Smooth muscle cell (in vitro differentiated cells): ENCODE measurements around the gene TBC1D19. TPM values are rescaled to one million over a fixed set of nuclear protein-coding genes. Genes with fewer than 3 reads are reported as not detected.

Source experiments
- DNase-seq: peaks from one replicate; lab custom pipeline; 2025; ENCODE audit not compliant: unreplicated experiment; lab: John Stamatoyannopoulos, UW
- H2AFZ ChIP-seq: fragments of 200-600 bp; sonication (generic); 2 replicates; pipeline ENCODE4 v1.6.0; 2016; ENCODE audit warnings: antibody characterized with exemption, low read depth, mild to moderate bottlenecking
- H3F3A ChIP-seq: fragments of 200-600 bp; sonication (generic); 2 replicates; pipeline ENCODE4 v1.6.0; 2017; ENCODE audit warnings: antibody characterized with exemption, low read depth
- H3K27ac ChIP-seq: fragments of 200-600 bp; sonication (generic); 2 replicates; pipeline ENCODE4 v1.5.1; 2016; ENCODE audit warnings: low read depth, mild to moderate bottlenecking
- H3K27me3 ChIP-seq: fragments of 200-600 bp; sonication (generic); 2 replicates; pipeline ENCODE4 v1.6.1; 2016; ENCODE audit warnings: low read depth, mild to moderate bottlenecking
- H3K36me3 ChIP-seq: fragments of 200-600 bp; sonication (generic); 2 replicates; pipeline ENCODE4 v1.5.1; 2016; ENCODE audit warnings: low read depth
- H3K4me1 ChIP-seq: fragments of 200-600 bp; sonication (generic); 2 replicates; pipeline ENCODE4 v1.5.1; 2016; ENCODE audit warnings: low read depth
- H3K4me2 ChIP-seq: fragments of 200-600 bp; sonication (generic); 2 replicates; pipeline ENCODE4 v1.6.0; 2016; ENCODE audit warnings: mild to moderate bottlenecking
- H3K4me3 ChIP-seq: fragments of 200-600 bp; sonication (generic); 2 replicates; pipeline ENCODE4 v1.5.1; 2016; ENCODE audit warnings: mild to moderate bottlenecking
- H3K79me2 ChIP-seq: fragments of 200-600 bp; sonication (generic); 2 replicates; pipeline ENCODE4 v1.6.0; 2016; ENCODE audit warnings: low read depth, mild to moderate bottlenecking
- H3K9ac ChIP-seq: fragments of 200-600 bp; sonication (generic); 2 replicates; pipeline ENCODE4 v1.6.0; 2016; ENCODE audit warnings: low read depth
- H3K9me3 ChIP-seq: fragments of 200-600 bp; sonication (generic); replicated peaks from 2 replicates; pipeline ENCODE4 v1.5.1; 2016; ENCODE audit warnings: low read depth
- H4K20me1 ChIP-seq: fragments of 200-600 bp; sonication (generic); 2 replicates; pipeline ENCODE4 v1.6.0; 2016; ENCODE audit warnings: low read depth
- CTCF ChIP-seq: fragments of 200-600 bp; sonication (generic); IDR thresholded peaks from 2 replicates; pipeline ENCODE4 v1.5.1; 2017; ENCODE audit warnings: borderline replicate concordance, mild to moderate bottlenecking, antibody characterized with exemption; ENCODE audit not compliant: insufficient read depth, poor library complexity, severe bottlenecking
- WGBS: methylation state at CpG from one replicate; pipeline ENCODE4 v1.1.7; 2016; ENCODE audit warnings: low lambda C conversion rate; 5-methylcytosine and 5-hydroxymethylcytosine counted together
- polyA plus RNA-seq: library from polyadenylated mRNA; unstranded; fragments of >200 nt; fragmentation: Nextera tagmentation; extraction: Ambion mirVana; gene quantifications from 2 replicates; pipeline ENCODE4 v1.2.1, GENCODE V29; 2016
- total RNA-seq: library from RNA; depleted of rRNA; stranded (reverse); fragments of >200 nt; gene quantifications from 2 replicates; pipeline ENCODE4 v1.2.3, GENCODE V29; 2014

The TBC1D19 gene
- total and polyA plus RNA-seq, 2 experiments from 2014 or later: 19.2 to 33.8 TPM

GRCh38 chr4:26787461-26788340, 203.8 kb downstream of the TBC1D19 start:
- Histone ChIP-seq H3K4me2 (no peak overlapping the region), H3K27ac (peak overlapping the region; percentile 52), H3F3A (no peaks in the 10 kb centered on the region), H3K79me2 (no peaks in the 10 kb centered on the region), H3K9ac (no peak overlapping the region), H4K20me1 (no peaks in the 10 kb centered on the region), H2AFZ (no peak overlapping the region), H3K36me3 (no peaks in the 10 kb centered on the region), H3K4me3 (no peak overlapping the region), H3K4me1 (no peaks in the 10 kb centered on the region), H3K9me3 (no peaks in the 10 kb centered on the region), H3K27me3 (no peaks in the 10 kb centered on the region)
- TF ChIP-seq CTCF: no peak
- WGBS: 62% methylated on average over 11 of the region's 11 CpGs
- no peak for DNase-seq

GRCh38 chr4:26788341-26788733, 204.5 kb downstream of the TBC1D19 start:
- DNase-seq: no peak

GRCh38 chr4:26789208-26789607, 205.3 kb downstream of the TBC1D19 start:
- H3K4me2 ChIP-seq: no peak overlapping the region
- no peaks in the 10 kb centered on the region for H3K79me2 ChIP-seq
- no peak overlapping the region for H2AFZ ChIP-seq
- no peaks in the 10 kb centered on the region for H4K20me1 ChIP-seq
- no peaks in the 10 kb centered on the region for H3F3A ChIP-seq
- TF ChIP-seq CTCF: no peak
- no peaks in the 10 kb centered on the region for H3K4me1 ChIP-seq
- H3K9me3 ChIP-seq: no peaks in the 10 kb centered on the region
- no peak overlapping the region for H3K9ac ChIP-seq
- no peak for DNase-seq
- H3K36me3 ChIP-seq: no peaks in the 10 kb centered on the region
- no peak overlapping the region for H3K4me3 ChIP-seq
- no peak overlapping the region for H3K27ac ChIP-seq
- no peaks in the 10 kb centered on the region for H3K27me3 ChIP-seq

More at GRCh38 chr4:26788341-26788733, 204.5 kb downstream of the TBC1D19 start:
- H3K4me2 ChIP-seq: no peak overlapping the region
- H3K4me3 ChIP-seq: no peak overlapping the region
- H3K4me1 ChIP-seq: no peaks in the 10 kb centered on the region
- no peaks in the 10 kb centered on the region for H3K27me3 ChIP-seq
- no peak overlapping the region for H3K9ac ChIP-seq
- no peaks in the 10 kb centered on the region for H4K20me1 ChIP-seq
- no peak for TF ChIP-seq CTCF
- H3K79me2 ChIP-seq: no peaks in the 10 kb centered on the region
- H3K36me3 ChIP-seq: no peaks in the 10 kb centered on the region
- no peaks in the 10 kb centered on the region for H3F3A ChIP-seq
- H3K27ac ChIP-seq: peak overlapping the region; percentile 52
- H3K9me3 ChIP-seq: no peaks in the 10 kb centered on the region
- H2AFZ ChIP-seq: no peak overlapping the region
- 50% methylated on average over 1 of the region's 1 CpG for WGBS

GRCh38 chr4:26791346-26791745, 207.5 kb downstream of the TBC1D19 start:
- Histone ChIP-seq H3K4me1 (no peaks in the 10 kb centered on the region), H2AFZ (no peak overlapping the region), H3K27ac (no peak overlapping the region), H3K36me3 (no peaks in the 10 kb centered on the region), H3K79me2 (no peaks in the 10 kb centered on the region), H3K9me3 (no peaks in the 10 kb centered on the region), H3K27me3 (no peaks in the 10 kb centered on the region), H3K4me3 (no peak overlapping the region), H3K4me2 (no peak overlapping the region), H3K9ac (no peak overlapping the region), H3F3A (no peaks in the 10 kb centered on the region), H4K20me1 (no peaks in the 10 kb centered on the region)
- TF ChIP-seq CTCF: no peak
- DNase-seq: no peak
- 97% methylated on average over 3 of the region's 3 CpGs for WGBS
